ENCODE data around the gene EYA2.

DNA sequence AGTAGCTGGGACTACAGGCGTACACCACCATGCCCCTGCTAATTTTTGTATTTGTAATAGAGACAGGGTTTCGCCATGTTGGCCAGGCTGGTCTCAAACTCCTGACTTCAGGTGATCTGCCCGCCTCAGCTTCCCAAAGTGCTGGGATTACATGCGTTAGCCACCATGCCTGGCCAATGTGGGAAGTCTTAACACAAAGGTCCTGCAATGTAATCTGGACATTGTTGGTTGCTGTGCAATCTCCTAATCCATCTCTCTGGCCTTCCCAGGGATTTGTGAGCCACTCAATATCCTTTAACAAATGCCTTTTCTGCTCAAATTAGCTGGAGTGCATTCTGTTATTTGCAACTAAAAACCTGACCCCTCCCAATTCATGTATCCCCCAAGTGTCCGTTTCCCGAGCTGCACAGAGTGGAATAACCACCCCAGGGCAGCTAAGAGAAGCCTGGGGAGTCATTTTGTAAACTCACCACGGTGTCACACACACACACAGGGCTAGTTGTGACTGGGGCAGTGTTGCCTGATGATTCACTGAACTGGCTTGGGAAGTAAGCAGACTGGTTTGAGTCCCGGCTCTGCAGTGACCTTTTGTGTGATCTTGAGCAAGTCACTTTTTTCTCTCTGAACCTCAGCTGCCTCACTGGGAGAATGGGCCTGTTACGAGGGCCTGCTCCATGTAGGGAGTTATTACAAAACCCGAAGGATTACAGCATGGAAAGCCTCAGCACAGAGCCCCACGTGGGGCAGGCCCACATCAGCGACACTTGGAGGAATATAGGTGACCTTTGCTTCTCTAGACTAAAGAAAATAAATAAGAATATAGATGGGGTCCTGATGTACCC lies 309.6 kb downstream of the EYA2 start:
- no peak for TF ChIP-seq POLR2A (IDR thresholded peaks at IDR 0.05)
- TF ChIP-seq, protein P1, sequence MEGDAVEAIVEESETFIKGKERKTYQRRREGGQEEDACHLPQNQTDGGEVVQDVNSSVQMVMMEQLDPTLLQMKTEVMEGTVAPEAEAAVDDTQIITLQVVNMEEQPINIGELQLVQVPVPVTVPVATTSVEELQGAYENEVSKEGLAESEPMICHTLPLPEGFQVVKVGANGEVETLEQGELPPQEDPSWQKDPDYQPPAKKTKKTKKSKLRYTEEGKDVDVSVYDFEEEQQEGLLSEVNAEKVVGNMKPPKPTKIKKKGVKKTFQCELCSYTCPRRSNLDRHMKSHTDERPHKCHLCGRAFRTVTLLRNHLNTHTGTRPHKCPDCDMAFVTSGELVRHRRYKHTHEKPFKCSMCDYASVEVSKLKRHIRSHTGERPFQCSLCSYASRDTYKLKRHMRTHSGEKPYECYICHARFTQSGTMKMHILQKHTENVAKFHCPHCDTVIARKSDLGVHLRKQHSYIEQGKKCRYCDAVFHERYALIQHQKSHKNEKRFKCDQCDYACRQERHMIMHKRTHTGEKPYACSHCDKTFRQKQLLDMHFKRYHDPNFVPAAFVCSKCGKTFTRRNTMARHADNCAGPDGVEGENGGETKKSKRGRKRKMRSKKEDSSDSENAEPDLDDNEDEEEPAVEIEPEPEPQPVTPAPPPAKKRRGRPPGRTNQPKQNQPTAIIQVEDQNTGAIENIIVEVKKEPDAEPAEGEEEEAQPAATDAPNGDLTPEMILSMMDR (IDR thresholded peaks at IDR 0.05): no peak

Measured in breast epithelium (tissue), 3 donors.